ENCODE results near the gene WNK2. TPM values are rescaled to one million over a fixed set of nuclear protein-coding genes. Genes with fewer than 3 reads are reported as not detected.

WNK2 gene
- total and polyA plus RNA-seq, 2 of the 4 experiments (the other 2 are of a cell fraction): not detected

DNA sequence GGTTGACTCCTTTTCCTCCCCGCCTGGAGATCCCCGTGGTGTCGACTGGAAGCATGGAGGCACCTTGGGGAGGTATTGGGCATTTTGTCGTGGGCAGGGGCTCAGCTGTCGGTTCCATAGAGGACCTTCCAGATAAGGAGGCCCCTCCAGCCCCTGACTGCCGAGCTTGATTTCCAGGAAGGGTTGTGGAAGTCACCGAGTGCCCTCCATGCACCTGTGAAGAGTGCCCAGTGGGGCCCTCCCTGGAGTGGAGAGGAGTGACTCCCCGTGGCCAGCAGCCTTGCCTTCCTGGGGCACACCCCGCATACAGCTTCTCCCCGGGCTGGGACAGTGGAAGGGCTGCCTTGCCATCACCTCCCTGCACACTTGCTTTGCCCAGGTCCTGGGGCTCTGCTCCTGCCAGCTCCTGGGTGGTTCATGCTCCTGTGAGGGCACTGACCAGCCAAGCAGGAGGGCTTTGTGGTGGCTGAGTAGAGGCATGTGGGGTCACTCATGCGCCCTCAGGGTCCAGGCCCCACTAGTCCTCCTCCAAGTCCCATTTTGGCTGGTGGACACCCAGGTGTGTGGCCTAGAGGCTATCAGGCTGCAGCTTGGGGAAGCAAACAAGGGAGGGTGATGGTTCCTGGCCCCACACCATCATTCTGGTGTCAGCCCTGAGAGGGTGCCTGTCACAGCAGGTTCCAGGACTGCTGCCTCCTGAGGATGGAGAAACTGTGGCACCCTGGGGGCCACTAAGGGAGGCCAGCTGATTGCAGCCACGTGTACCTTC lies 133.0 kb downstream of the WNK2 start:
- H3K23ac ChIP-seq (ENCODE audit: low read depth, low read length): no peak overlapping the region
- no peak overlapping the region for H3K9ac ChIP-seq (ENCODE audit: low read depth, low read length)
- no peak overlapping the region for H3K4me3 ChIP-seq (ENCODE audit: insufficient read depth, low read depth, low read length)
- H2AFZ ChIP-seq (replicated peaks; ENCODE audit: low read length, poor library complexity): no peak overlapping the region
- no peaks in the 10 kb centered on the region for H3K9me3 ChIP-seq (ENCODE audit: control insufficient read depth, insufficient read depth, low read length)
- H2BK20ac ChIP-seq (ENCODE audit: low read depth, low read length): no peak overlapping the region
- CTCF ChIA-PET: interaction anchor here (1.0 kb wide), 1 partner anchor 12 kb away, joined by 3 read pairs; no protein-coding TSS in a partner anchor
- no peak overlapping the region for H4K91ac ChIP-seq (ENCODE audit: insufficient read depth, low read depth, low read length)
- no peak overlapping the region for H2AK5ac ChIP-seq (ENCODE audit: low read depth, low read length)
- no peaks in the 10 kb centered on the region for H4K20me1 ChIP-seq (ENCODE audit: insufficient read depth, low read length)
- H2BK120ac ChIP-seq (ENCODE audit: low read depth, low read length): no peak overlapping the region
- H4K5ac ChIP-seq (ENCODE audit: low read depth, low read length): no peak overlapping the region
- DNase-seq (no peak), ATAC-seq (ENCODE audit: low read depth) (no peak)
- H3K9me1 ChIP-seq (ENCODE audit: insufficient read depth, low read length): no peaks in the 10 kb centered on the region
- H3K4me2 ChIP-seq (ENCODE audit: low read depth, low read length): no peak overlapping the region
- no TSS peak for BruUV-seq (replicated peaks)
- no peak overlapping the region for H4K8ac ChIP-seq (ENCODE audit: low read depth in 2 of 2, low read length in 2 of 2)
- no peak overlapping the region for H2BK15ac ChIP-seq (ENCODE audit: low read depth, low read length)
- POLR2A ChIA-PET (ENCODE audit: unreplicated experiment): no interaction called here
- no peak overlapping the region for H3K4ac ChIP-seq (ENCODE audit: low read depth, low read length)
- H3K27ac ChIP-seq (ENCODE audit: insufficient read depth, low read length): no peak overlapping the region
- in situ Hi-C loops (cut with MboI; ENCODE audit: low sequenced_read_pairs): loop anchor here (25.0 kb wide), 2 partner anchors 95 to 305 kb away; no protein-coding TSS in a partner anchor
- dilution Hi-C loops (cut with HindIII; ENCODE audit: low sequenced_read_pairs, unreplicated experiment): no loop called here
- TF ChIP-seq, protein P1, sequence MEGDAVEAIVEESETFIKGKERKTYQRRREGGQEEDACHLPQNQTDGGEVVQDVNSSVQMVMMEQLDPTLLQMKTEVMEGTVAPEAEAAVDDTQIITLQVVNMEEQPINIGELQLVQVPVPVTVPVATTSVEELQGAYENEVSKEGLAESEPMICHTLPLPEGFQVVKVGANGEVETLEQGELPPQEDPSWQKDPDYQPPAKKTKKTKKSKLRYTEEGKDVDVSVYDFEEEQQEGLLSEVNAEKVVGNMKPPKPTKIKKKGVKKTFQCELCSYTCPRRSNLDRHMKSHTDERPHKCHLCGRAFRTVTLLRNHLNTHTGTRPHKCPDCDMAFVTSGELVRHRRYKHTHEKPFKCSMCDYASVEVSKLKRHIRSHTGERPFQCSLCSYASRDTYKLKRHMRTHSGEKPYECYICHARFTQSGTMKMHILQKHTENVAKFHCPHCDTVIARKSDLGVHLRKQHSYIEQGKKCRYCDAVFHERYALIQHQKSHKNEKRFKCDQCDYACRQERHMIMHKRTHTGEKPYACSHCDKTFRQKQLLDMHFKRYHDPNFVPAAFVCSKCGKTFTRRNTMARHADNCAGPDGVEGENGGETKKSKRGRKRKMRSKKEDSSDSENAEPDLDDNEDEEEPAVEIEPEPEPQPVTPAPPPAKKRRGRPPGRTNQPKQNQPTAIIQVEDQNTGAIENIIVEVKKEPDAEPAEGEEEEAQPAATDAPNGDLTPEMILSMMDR (conservative IDR thresholded peaks at IDR 0.05; ENCODE audit: low read depth, low read length): no peak
- TF ChIP-seq RCOR1 (IDR thresholded peaks at IDR 0.05; ENCODE audit: insufficient replicate concordance, low read length): no peak
- no CpG with 5 or more reads among the region's 12 CpGs for WGBS, 2 experiments (ENCODE audit: extremely low coverage in 2 of 2, insufficient read length in 1 of 2)
- no peak overlapping the region for H2BK5ac ChIP-seq (ENCODE audit: low read depth, low read length, poor library complexity, severe bottlenecking)
- H3K4me1 ChIP-seq (ENCODE audit: control insufficient read depth, insufficient read depth, low read length): no peaks in the 10 kb centered on the region
- no peak overlapping the region for H3K14ac ChIP-seq (replicated peaks; ENCODE audit: low read depth, low read length)
- no peak overlapping the region for H2AK9ac ChIP-seq (replicated peaks; ENCODE audit: low read depth, low read length, poor library complexity)
- no peak overlapping the region for H3K18ac ChIP-seq (ENCODE audit: low read depth, low read length)
- H3K79me1 ChIP-seq (ENCODE audit: low read depth in 1 of 2, low read length in 2 of 2): no peaks in the 10 kb centered on the region
- no peaks in the 10 kb centered on the region for H3K36me3 ChIP-seq (ENCODE audit: control insufficient read depth, insufficient read depth, low read length)
- intact Hi-C loops (cut with micrococcal nuclease): loop anchor here (10.0 kb wide), 1 partner anchor 248 kb away; no protein-coding TSS in a partner anchor
- peaks cover 13% of the 10 kb centered on the region for H3K27me3 ChIP-seq (ENCODE audit: control insufficient read depth, insufficient read depth, low read length)
- no peak overlapping the region for H3K56ac ChIP-seq (ENCODE audit: extremely low read depth, insufficient read depth, low read length)

Measured in IMR-90 (cell line).